ENCODE measurements around the gene PIAS4. TPM values are rescaled to one million over a fixed set of nuclear protein-coding genes. Genes with fewer than 3 reads are reported as not detected.
A peak's percentile ranks its signal among the peaks of the same experiment; 100 is the strongest.

PIAS4 gene
- total RNA-seq, 1 experiment from 2014 or later = 31.5 TPM

DNA sequence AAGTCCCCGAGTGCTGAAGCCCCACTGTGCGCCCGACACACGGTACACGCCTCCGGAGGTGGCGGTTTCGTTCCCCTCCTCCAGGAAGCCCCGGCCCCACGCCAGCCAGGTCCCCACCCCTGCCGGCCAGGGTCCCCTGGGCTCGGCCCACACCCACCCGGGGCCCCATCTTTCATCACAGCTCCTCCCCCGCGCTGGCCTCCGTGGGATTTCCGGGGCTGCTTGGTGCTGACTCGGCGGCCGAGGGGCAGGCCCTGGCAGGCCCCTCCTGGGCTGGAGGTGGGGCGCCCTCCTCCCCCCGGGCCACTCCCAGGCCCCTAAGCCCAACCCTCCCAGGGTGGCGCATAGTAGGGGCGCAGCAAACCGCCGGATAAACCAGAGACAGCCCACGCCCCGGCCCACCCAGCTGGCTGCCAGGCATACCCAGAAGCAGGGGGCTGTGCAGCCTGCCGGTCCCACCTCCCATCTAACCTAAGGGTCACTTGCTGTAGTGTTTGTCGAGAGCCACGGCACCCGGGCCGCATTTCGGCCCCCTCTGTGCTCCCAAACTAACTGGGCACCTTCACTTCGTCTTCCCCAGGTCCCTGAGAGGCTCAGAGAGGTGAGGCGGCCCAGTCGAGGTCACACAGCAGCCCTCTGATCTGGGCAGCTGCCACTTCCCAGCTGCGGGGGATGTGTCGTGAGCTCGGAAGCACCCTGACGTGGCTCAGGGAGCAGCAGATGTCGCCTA is 52.5 kb downstream of the PIAS4 start:
- no peak for DNase-seq (ENCODE audit: low read depth)

GRCh38 chr19:4060621-4061177 is 53.2 kb downstream of the PIAS4 start:
- DNase-seq (ENCODE audit: low read depth) = no peak

GRCh38 chr19:4061178-4061682 is 53.7 kb downstream of the PIAS4 start:
- DNase-seq (ENCODE audit: low read depth) = peak; percentile 46

DNA sequence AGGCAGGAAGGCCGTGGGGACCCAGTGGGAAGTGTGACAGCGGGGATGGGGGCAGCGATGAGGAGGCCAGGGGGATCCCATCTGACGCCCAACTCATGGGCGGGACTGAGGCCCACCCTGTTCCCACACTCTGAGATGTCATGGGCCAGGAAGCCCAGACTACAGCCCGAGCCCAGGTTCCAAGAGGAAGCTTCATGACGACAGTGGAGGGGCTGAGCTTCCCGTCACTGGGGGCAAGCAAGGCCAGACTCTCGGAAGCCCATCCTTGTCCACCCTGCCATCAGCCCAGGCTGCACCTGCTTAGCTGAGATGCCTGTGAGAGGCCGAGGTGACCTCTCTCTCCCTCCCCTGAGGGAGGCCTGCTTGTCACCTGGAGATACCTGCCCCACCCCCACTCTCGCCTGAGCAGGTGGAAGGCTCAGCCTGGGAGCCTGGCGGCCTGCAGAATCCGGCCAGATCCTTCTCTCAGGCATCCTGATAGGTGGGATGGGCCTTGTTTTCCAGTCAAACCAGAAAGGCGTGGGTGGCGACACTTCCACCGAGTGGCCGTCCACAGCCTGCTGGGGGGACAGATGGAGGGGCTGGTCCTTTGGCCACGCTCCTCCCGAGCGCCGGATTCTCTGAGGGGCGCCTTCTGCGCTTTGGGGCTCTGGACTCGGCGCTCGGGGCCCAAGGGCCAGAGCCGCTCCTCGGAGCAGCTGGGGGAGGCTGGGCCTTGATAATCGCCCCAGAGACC is 54.3 kb downstream of the PIAS4 start:
- no peak for DNase-seq (ENCODE audit: low read depth)

DNA sequence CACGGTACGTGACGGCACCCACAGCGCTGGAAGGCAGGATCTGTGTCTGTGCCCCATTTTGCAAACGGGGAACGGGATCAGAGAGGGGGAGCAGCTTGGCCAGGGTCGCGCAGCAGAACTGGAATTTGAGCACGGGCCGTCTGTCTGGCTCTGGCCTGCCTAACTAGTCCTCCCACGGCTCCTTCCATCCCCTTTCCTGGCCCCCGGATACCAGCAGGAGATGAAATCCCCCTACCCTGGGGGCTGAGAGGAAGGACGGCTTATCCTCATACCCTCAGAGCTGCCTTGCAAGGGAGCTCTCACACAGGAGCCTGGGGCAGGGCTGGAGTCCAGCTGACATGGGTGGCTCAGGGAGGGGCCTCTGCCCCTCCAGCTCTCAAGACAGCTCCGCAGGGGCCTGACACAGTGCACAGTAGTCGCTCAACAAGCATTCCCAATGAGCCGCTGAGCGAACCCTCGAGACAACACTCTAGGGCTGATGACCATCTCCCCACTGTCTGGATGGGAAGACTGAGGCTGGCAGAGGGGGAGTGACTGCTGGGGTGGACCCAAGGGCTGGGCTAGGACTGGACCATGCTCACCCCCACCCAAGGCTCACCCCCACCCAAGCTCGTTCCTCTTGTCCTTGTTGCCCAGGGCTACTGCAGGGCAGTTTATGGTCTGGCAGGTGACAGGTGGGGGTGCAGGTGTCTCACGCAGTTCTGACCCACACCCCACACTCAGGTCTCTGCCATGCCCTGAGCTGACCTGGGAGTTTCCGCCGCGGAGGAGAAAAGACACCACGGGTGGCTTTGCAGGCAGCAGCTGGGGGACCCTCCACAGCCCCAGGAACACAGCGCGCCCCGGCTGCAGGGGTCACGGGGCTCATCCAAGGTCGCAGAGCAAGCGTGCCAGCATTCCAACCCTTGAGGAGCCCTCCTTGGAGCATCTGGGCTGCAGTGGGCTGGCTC is 55.2 kb downstream of the PIAS4 start:
- no peak for DNase-seq (ENCODE audit: low read depth)

- DNase-seq (ENCODE audit: low read depth) = no peak
Observed at GRCh38 chr19:4063369-4064148, 56.0 kb downstream of the PIAS4 start.

GRCh38 chr19:4064149-4064495 is 56.6 kb downstream of the PIAS4 start:
- no peak for DNase-seq (ENCODE audit: low read depth)

DNA sequence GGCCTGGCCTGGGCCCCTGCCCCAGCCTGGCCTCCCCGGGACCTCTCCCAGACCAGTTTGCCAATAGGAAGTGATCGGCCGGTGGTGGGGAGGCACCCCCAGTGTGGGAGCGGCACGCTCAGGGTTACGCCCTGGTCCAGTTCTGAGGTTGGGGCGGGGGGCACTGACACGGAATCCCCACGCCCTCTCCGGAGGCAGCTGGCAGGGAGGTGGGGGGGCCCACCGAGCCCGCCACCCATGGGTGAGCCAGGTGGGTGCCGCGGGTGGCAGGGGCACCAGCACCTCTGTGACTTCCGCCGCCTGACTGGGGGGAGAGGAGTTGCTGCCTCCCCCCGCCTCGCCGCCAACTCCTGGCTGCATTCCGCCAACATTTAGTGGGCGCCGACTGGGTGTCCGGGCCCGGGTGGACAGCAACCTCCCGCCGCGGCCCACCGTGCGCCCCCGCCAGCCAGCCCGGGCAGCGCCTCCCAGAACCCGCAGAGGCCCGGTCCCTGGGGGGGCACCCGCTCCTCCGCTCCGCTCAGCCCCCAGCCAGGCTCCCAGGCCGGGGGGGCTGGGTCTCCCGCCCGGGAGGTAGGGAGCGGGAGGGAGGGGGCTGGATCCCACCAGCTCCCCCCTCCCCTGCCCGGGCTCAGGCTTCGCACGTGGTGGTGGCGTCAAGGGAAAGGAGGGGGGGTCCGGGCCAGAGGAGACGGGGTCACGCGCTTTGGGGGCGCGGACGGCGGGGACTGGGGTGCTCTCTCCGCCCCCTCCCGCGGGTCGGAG is 57.1 kb downstream of the PIAS4 start:
- peak; percentile 55 for DNase-seq (ENCODE audit: low read depth)

GRCh38 chr19:4065430-4066175 is 58.1 kb downstream of the PIAS4 start:
- peak; percentile 99 for DNase-seq (ENCODE audit: low read depth)

GRCh38 chr19:4066176-4066606 is 58.7 kb downstream of the PIAS4 start:
- no peak for DNase-seq (ENCODE audit: low read depth)

GRCh38 chr19:4066682-4067395 is 59.3 kb downstream of the PIAS4 start, which contains the start of gene ZBTB7A:
Gene ZBTB7A, minus strand, starts transcription at chr19:4066899. Its CDS starts 11,667 bp downstream, at chr19:4055232.
- peak; percentile 85 for DNase-seq (ENCODE audit: low read depth)

DNA sequence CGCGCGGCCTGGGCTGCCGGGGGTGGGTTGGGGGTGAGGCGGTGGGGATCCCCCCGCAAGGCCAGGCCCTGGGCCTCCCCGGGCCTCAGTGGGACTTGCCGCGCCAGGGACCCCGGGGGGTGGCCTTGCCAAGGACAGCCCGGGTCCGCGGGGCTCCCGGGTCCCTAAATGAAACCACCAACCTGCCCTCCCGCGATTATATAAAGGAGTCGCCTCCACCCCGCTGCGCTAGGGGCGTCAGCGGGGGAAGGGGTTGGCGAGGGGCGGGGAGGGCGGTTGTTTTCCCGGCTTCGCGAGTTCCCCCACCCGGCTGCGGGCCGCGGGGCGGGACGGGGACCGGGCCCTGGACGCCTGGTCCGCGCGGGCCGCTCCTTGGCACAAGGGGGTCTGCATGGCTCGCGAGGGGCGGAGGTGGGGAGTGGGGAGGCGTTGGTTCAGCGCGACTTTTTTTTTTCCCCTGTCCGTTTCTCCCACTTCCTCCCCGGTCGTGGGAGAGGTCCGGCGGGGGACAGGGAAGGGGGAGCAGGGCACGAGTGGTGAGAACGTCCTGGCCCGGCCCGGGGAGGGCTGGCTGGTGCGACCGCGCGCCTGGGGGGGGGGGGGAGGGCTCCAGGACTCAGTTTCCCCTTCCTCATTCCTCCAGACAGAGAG is 60.0 kb downstream of the PIAS4 start:
- DNase-seq (ENCODE audit: low read depth) = no peak

DNA sequence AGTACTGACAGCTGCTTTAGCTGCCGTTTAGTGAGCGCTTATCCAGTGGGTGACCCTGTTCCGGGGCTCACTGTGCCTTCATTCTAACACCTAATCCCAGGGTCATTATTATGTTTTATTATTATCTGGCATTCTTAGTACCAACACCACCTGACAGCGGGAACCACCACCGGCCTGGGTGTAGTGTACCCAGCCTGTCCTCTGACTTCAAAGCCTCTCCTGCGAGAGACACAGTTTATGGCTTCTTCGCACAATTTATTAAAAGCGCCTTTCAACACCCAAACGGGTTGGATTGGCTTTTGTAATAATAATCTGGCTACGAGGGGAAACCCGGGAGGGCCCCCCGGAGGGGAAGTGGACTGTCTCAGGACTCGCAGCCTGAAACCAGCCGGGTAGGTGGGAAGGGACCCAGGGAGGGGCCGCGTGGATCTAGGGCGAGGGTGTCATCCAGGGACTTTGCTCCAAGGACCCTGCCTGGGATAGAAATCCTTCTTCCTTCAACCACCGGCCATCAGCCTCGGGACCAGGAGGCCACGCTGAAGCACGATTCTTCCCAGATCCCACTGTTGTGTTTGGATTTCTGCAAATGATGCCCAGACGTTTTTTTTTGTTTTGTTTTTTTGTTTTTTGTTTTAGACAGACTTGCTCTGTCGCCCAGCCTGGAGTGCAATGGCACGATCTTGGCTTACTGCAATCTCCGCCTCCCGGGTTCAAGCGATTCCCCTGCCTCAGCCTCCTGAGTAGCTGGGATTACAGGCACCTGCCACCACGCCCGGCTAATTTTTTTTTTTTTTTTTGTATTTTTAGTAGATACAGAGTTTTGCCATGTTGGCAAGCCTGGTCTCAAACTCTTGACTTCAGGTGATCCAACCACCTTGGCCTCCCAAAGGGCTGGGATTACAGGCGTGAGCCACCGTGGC is 60.8 kb downstream of the PIAS4 start:
- no peak for DNase-seq (ENCODE audit: low read depth)

DNA sequence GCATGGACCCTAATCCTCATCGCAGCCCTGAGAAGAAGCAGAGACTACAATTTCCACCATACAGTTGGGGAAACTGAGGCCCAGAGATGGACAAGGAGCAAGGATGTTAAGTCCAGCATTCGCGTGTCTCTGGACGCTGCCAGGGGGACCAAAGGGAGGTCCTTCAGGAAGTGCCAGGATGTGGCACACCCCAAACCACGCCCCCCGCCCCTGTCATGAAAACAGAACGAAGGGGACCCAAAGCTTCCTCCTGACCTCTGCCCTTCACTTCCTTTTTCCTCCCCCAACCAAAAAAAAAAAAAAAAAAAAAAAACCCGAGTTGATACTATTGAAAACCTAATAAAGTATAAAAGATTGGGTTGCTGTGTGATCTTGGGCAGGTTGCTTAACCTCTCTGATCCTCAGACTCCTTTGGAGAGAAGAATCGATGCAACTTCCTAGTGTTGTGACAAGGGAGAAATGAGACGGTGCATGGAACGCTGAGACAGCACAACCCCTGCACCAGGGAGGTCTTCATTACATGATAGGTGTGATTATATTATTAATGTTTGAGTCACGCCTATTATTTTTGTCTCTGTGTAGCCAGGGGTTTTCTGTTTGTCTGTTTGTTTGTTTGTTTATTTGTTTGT is 61.9 kb downstream of the PIAS4 start:
- no peak for DNase-seq (ENCODE audit: low read depth)

DNA sequence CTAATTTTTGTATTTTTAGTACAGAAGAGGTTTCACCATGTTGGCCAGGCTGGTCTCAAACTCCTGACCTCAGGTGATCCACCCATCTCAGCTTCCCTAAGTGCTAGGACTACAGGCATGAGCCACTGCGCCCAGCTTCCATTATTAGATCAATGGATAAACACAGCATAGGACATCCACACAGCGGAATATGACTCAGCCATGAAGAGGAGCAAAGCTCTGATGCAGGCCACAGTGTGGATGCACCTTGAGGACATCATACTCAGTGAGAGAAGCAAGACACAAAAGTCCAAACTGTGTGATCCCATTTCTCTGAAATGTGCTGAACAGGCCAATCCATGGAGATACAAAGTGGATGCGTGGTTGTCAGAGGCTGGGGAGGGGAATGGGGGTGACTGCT is 64.1 kb downstream of the PIAS4 start:
- DNase-seq (ENCODE audit: low read depth) = no peak

DNA sequence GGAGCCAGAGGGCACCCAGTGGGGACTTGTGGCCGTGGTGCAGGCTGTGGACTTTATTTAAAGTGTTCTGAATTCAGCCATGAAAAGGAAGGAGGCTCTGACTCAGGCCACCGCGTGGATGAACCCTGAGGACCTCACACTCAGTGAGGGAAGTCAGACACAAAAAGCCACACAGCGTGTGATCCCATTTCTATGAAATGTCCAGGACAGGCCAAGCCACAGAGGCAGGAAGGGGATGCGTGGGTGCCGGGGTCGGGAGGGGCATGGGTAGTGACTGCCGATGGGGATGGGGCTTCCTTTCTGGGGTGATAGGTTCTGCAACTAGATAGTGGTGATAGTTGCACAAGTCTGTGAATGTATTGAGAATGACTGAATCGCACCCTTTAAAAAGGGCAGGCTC is 67.8 kb downstream of the PIAS4 start:
- DNase-seq (ENCODE audit: low read depth) = no peak

DNA sequence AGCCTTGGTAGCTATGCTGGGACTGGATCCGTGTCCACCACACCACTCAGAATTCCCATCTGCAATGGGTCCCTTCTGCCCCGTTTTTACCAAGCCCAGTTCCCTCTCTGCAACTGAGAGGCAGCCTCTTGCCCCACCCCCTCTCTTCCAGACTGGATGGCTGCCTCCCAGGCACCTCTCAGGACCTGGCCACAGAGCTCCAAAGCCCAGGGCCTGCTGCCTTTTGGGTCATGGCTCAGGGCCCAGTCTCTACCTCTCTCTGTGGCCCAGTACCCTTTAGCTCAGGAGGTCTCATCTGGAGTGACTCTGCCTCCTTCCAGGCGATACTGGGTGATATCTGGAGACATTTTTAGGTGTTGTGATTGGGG is 69.5 kb downstream of the PIAS4 start:
- no peak for DNase-seq (ENCODE audit: low read depth)
